ENCODE measurements around the gene RNF146. TPM values are rescaled to one million over a fixed set of nuclear protein-coding genes. Genes with fewer than 3 reads are reported as not detected.

Gene RNF146
- total and polyA plus RNA-seq, 2 of the 13 experiments (the other 11 are each of a cell fraction or from before 2014, with no cell fraction given), result 18.8 to 27.6 TPM

DNA sequence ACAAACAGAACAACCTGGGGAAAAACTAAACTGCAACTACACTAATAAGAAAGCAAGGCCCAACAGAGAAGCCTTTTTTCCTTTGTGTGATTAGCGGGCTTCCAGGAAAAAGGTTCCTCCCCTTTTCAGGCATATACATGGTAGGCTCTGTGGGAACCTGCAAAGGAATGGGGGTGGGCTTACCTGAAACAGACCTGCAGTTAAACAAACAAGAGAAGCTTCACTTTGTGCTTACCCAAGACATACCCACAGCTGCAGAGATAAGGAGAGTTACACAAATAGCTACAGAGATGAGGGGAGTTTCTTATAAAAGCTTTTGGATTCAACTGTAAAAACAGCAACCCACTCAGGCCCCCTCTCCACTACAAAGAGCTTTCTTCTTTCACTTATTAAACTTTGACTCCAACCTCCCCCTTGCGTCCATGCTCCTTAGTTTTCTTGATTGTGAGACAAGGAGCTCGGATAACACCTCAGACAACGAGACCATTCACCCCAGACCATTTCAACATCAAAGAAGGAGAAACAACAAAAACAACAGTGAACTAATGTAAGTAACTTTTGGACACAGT is 30.9 kb downstream of the RNF146 start (continued):
- TF ChIP-seq ZFP41 (CRISPR knock-in tag; IDR thresholded peaks at IDR 0.05; ENCODE audit: borderline replicate concordance), result no peak
- no peak for TF ChIP-seq SYNCRIP (IDR thresholded peaks at IDR 0.05; ENCODE audit: insufficient read depth, low read depth, low read length)
- TF ChIP-seq, protein P1, sequence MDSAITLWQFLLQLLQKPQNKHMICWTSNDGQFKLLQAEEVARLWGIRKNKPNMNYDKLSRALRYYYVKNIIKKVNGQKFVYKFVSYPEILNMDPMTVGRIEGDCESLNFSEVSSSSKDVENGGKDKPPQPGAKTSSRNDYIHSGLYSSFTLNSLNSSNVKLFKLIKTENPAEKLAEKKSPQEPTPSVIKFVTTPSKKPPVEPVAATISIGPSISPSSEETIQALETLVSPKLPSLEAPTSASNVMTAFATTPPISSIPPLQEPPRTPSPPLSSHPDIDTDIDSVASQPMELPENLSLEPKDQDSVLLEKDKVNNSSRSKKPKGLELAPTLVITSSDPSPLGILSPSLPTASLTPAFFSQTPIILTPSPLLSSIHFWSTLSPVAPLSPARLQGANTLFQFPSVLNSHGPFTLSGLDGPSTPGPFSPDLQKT (CRISPR knock-in tag; IDR thresholded peaks at IDR 0.05; ENCODE audit: borderline replicate concordance), result no peak
- no peak for TF ChIP-seq ZFP36 (IDR thresholded peaks at IDR 0.05; ENCODE audit: borderline replicate concordance, low read depth, low read length, partially characterized antibody)
- peak; percentile 39; the same call in 1 of the 2 replicates for TF ChIP-seq ZNF331 (CRISPR knock-in tag; IDR thresholded peaks at IDR 0.05)
- TF ChIP-seq, protein P2, sequence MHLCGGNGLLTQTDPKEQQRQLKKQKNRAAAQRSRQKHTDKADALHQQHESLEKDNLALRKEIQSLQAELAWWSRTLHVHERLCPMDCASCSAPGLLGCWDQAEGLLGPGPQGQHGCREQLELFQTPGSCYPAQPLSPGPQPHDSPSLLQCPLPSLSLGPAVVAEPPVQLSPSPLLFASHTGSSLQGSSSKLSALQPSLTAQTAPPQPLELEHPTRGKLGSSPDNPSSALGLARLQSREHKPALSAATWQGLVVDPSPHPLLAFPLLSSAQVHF (CRISPR knock-in tag; IDR thresholded peaks at IDR 0.05), result no peak
- peak; percentile 53 for TF ChIP-seq U2AF1 (optimal IDR thresholded peaks at IDR 0.05; ENCODE audit: low read depth, low read length)
- TF ChIP-seq PAF1 (CRISPR knock-in tag; IDR thresholded peaks at IDR 0.05), result no peak
- no peak for TF ChIP-seq ZNF292 (CRISPR knock-in tag; IDR thresholded peaks at IDR 0.05; ENCODE audit: borderline replicate concordance, low read depth)
- TF ChIP-seq ZNF616 (CRISPR knock-in tag; IDR thresholded peaks at IDR 0.05; ENCODE audit: low read depth), result no peak
- no peak for TF ChIP-seq ZNF101 (CRISPR knock-in tag; IDR thresholded peaks at IDR 0.05; ENCODE audit: borderline replicate concordance, low read depth)
- no peak for TF ChIP-seq ZBTB20 (CRISPR knock-in tag; IDR thresholded peaks at IDR 0.05; ENCODE audit: borderline replicate concordance, low read depth)
- TF ChIP-seq REL (CRISPR knock-in tag; conservative IDR thresholded peaks at IDR 0.05), result no peak
- no peak for TF ChIP-seq ZNF792 (CRISPR knock-in tag; IDR thresholded peaks at IDR 0.05)
- no peak for TF ChIP-seq ZNF143 (CRISPR knock-in tag; IDR thresholded peaks at IDR 0.05)
- TF ChIP-seq, protein P3, sequence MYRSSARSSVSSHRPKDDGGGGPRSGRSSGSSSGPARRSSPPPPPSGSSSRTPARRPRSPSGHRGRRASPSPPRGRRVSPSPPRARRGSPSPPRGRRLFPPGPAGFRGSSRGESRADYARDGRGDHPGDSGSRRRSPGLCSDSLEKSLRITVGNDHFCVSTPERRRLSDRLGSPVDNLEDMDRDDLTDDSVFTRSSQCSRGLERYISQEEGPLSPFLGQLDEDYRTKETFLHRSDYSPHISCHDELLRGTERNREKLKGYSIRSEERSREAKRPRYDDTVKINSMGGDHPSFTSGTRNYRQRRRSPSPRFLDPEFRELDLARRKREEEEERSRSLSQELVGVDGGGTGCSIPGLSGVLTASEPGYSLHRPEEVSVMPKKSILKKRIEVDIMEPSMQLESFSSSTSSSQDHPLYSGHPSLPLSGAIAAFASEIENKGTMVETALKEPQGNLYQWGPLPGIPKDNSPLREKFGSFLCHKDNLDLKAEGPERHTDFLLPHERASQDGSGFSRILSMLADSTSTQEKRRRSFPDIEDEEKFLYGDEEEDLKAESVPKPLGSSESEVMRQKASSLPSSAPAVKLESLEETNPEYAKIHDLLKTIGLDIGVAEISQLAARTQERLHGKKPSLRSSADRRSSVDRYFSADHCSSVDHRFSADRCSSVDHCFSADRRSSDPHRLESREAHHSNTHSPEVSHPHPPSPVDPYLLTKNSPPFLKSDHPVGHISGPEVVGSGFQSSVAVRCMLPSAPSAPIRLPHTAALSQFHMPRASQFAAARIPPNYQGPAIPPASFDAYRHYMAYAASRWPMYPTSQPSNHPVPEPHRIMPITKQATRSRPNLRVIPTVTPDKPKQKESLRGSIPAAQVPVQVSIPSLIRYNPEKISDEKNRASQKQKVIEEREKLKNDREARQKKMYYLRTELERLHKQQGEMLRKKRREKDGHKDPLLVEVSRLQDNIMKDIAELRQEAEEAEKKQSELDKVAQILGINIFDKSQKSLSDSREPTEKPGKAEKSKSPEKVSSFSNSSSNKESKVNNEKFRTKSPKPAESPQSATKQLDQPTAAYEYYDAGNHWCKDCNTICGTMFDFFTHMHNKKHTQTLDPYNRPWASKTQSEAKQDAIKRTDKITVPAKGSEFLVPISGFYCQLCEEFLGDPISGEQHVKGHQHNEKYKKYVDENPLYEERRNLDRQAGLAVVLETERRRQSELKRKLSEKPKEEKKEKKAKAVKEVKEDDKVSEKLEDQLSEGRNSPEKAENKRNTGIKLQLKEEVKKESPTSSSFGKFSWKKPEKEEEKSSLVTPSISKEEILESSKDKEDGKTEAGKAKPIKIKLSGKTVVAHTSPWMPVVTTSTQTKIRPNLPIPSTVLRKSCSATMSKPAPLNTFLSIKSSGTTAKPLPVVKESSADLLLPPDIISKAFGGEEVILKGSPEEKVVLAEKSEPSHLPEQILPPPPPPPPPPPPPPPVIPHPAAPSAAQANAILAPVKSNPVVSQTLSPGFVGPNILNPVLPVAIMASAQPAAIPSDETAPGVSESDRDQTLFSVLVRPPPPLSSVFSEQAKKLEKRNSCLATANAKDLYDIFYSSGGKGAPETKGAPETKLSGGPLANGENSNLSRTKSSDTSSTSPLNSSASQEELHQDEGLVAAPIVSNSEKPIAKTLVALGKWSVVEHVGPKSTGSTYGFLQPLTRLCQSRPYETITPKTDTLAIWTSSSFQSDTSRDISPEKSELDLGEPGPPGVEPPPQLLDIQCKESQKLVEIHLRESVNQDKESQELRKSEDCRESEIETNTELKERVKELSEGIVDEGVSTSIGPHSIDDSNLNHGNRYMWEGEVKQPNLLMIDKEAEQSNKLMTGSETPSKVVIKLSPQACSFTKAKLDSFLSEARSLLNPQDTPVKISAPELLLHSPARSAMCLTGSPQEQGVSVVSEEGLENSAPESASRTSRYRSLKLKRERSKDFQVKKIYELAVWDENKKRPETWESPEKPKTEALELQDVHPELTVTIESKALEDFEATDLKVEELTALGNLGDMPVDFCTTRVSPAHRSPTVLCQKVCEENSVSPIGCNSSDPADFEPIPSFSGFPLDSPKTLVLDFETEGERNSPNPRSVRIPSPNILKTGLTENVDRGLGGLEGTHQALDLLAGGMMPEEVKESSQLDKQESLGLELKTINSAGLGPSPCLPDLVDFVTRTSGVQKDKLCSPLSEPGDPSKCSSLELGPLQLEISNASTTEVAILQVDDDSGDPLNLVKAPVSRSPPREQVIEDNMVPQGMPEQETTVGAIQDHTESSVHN (CRISPR knock-in tag; IDR thresholded peaks at IDR 0.05), result no peak
- no peak for TF ChIP-seq ZNF10 (CRISPR knock-in tag; IDR thresholded peaks at IDR 0.05; ENCODE audit: borderline replicate concordance, low read depth)
- no peak for TF ChIP-seq ZNF343 (CRISPR knock-in tag; IDR thresholded peaks at IDR 0.05)
- TF ChIP-seq ZNF598 (CRISPR knock-in tag; IDR thresholded peaks at IDR 0.05; ENCODE audit: borderline replicate concordance), result no peak
- no peak for TF ChIP-seq ZNF296 (CRISPR knock-in tag; conservative IDR thresholded peaks at IDR 0.05)
- no peak for TF ChIP-seq FOXA1 (IDR thresholded peaks at IDR 0.05)
- TF ChIP-seq FOXA1 (CRISPR knock-in tag; IDR thresholded peaks at IDR 0.05), result peak; percentile 75
